ENCODE measurements around the gene MYEF2.

Gene MYEF2

GRCh38 chr15:48103647-48104046, 74.4 kb downstream of the MYEF2 start:
- Histone ChIP-seq H3F3A (ENCODE audit: insufficient read depth) (no peaks in the 10 kb centered on the region), H3K9me2 (replicated peaks; ENCODE audit: insufficient read depth, low read length) (no peaks in the 10 kb centered on the region), H3K4me3 (ENCODE audit: insufficient read depth, low read length, poor library complexity, severe bottlenecking) (no peak overlapping the region), H3K79me2 (ENCODE audit: insufficient read depth, low read length) (no peaks in the 10 kb centered on the region), H3K9ac (ENCODE audit: low read length) (no peak overlapping the region), H3K9me3 (ENCODE audit: insufficient read depth, low read length) (no peaks in the 10 kb centered on the region), H3K27ac (ENCODE audit: low read depth, low read length) (no peak overlapping the region), H3K27me3 (ENCODE audit: low read length) (no peaks in the 10 kb centered on the region), H3K4me2 (ENCODE audit: low read depth, low read length, poor library complexity, severe bottlenecking) (no peak overlapping the region), H2AFZ (ENCODE audit: low read depth, low read length, severe bottlenecking) (no peak overlapping the region), H3K36me3 (ENCODE audit: low read length) (no peaks in the 10 kb centered on the region), H4K20me1 (ENCODE audit: low read depth, low read length) (no peaks in the 10 kb centered on the region)
- TF ChIP-seq EZH2phosphoT487 (conservative IDR thresholded peaks at IDR 0.05; ENCODE audit: low read length) (no peak), CTCF (IDR thresholded peaks at IDR 0.05; ENCODE audit: insufficient read depth, low read length, poor library complexity, severe bottlenecking) (no peak)

- Histone ChIP-seq H3F3A (ENCODE audit: insufficient read depth) (no peaks in the 10 kb centered on the region), H3K9me2 (replicated peaks; ENCODE audit: insufficient read depth, low read length) (no peaks in the 10 kb centered on the region), H4K20me1 (ENCODE audit: low read depth, low read length) (no peaks in the 10 kb centered on the region), H3K36me3 (ENCODE audit: low read length) (no peaks in the 10 kb centered on the region), H3K27me3 (ENCODE audit: low read length) (no peaks in the 10 kb centered on the region), H3K9ac (ENCODE audit: low read length) (no peak overlapping the region), H3K9me3 (ENCODE audit: insufficient read depth, low read length) (no peaks in the 10 kb centered on the region), H3K27ac (ENCODE audit: low read depth, low read length) (no peak overlapping the region), H3K79me2 (ENCODE audit: insufficient read depth, low read length) (no peaks in the 10 kb centered on the region), H2AFZ (ENCODE audit: low read depth, low read length, severe bottlenecking) (no peak overlapping the region), H3K4me2 (ENCODE audit: low read depth, low read length, poor library complexity, severe bottlenecking) (no peak overlapping the region), H3K4me3 (ENCODE audit: insufficient read depth, low read length, poor library complexity, severe bottlenecking) (no peak overlapping the region)
- no peak for TF ChIP-seq CTCF (IDR thresholded peaks at IDR 0.05; ENCODE audit: insufficient read depth, low read length, poor library complexity, severe bottlenecking)
- no peak for TF ChIP-seq EZH2phosphoT487 (conservative IDR thresholded peaks at IDR 0.05; ENCODE audit: low read length)
These were observed 75.9 kb downstream of the MYEF2 start for GRCh38 chr15:48102167-48102566.

GRCh38 chr15:48101376-48101961, 76.6 kb downstream of the MYEF2 start:
- Histone ChIP-seq H3K4me2 (ENCODE audit: low read depth, low read length, poor library complexity, severe bottlenecking) (no peak overlapping the region), H3K79me2 (ENCODE audit: insufficient read depth, low read length) (no peaks in the 10 kb centered on the region), H3K9ac (ENCODE audit: low read length) (no peak overlapping the region), H3K27me3 (ENCODE audit: low read length) (no peaks in the 10 kb centered on the region), H2AFZ (ENCODE audit: low read depth, low read length, severe bottlenecking) (no peak overlapping the region), H3K9me3 (ENCODE audit: insufficient read depth, low read length) (no peaks in the 10 kb centered on the region), H3K4me3 (ENCODE audit: insufficient read depth, low read length, poor library complexity, severe bottlenecking) (no peak overlapping the region), H3K36me3 (ENCODE audit: low read length) (no peaks in the 10 kb centered on the region), H3K27ac (ENCODE audit: low read depth, low read length) (no peak overlapping the region), H4K20me1 (ENCODE audit: low read depth, low read length) (no peaks in the 10 kb centered on the region), H3K9me2 (replicated peaks; ENCODE audit: insufficient read depth, low read length) (no peaks in the 10 kb centered on the region), H3F3A (ENCODE audit: insufficient read depth) (no peaks in the 10 kb centered on the region)
- TF ChIP-seq CTCF (IDR thresholded peaks at IDR 0.05; ENCODE audit: insufficient read depth, low read length, poor library complexity, severe bottlenecking) = no peak
- TF ChIP-seq EZH2phosphoT487 (conservative IDR thresholded peaks at IDR 0.05; ENCODE audit: low read length) = no peak
